Pancreas (tissue), 10 donors: Measurements from ENCODE around the gene PIP4P1. TPM values are rescaled to one million over a fixed set of nuclear protein-coding genes. Genes with fewer than 3 reads are reported as not detected.

Source experiments
- ATAC-seq, 4 donors: fragments of 200-7000 bp; cut with Tn5 transposase; one replicate each; pipeline versions ENCODE4 v1.8.0 to v1.9.1; 2020; ENCODE audit warnings: mild to moderate bottlenecking in 4 of 4, moderate library complexity in 4 of 4
- DNase-seq, 6 donors: peaks; one replicate each; pipeline ENCODE4 v3.0.0-alpha.2; 2020
- FAIRE-seq: peaks from 2 replicates; lab custom pipeline; 2012; peaks lifted over from hg19 to GRCh38; lab: Jason Lieb, UNC
- H3K27ac ChIP-seq, 4 donors: fragments of 200-600 bp; sonication (generic); 1 replicate in 3 of 4; 2 replicates in 1 of 4; pipeline versions ENCODE4 v1.5.0 to v1.8.0; 2020
- H3K27me3 ChIP-seq, 4 donors: fragments of 200-600 bp; one replicate each; pipeline ENCODE4 v1.8.0; 2021
- H3K36me3 ChIP-seq, 3 donors: fragments of 200-600 bp; sonication (generic) in 1 of 3; one replicate each; pipeline versions ENCODE4 v1.5.0 to v1.8.0; 2020 to 2021
- H3K4me1 ChIP-seq, 3 donors: fragments of 200-600 bp; one replicate each; pipeline ENCODE4 v1.8.0; 2021
- H3K4me3 ChIP-seq, 4 donors: fragments of 200-600 bp; sonication (generic) in 2 of 4; one replicate each; pipeline versions ENCODE4 v1.5.0 to v1.8.0; 2020 to 2021
- H3K9me3 ChIP-seq, 4 donors: fragments of 200-600 bp; one replicate each; pipeline ENCODE4 v1.8.0; 2021
- WGBS, 2 donors: extraction: QIAGEN DNeasy Blood & Tissue Kit; methylation state at CpG; one replicate each; pipeline ENCODE4 v1.1.7; 2013; 5-methylcytosine and 5-hydroxymethylcytosine counted together
- intact Hi-C, 3 donors: fragments of 100-400 bp; cut with DNase I; formaldehyde crosslinking; loops; one replicate each; pipeline versions ENCODE4 v1.11.1 to v1.14.2; 2022
- polyA plus RNA-seq, 2 donors: library from polyadenylated mRNA; stranded (reverse); fragments of 200-250 nt; gene quantifications; one replicate each; pipeline ENCODE4 v1.2.3, GENCODE V29; 2013
- total RNA-seq, 6 donors: library from RNA; stranded (reverse); fragmentation: NEBNext Ultra II Directional in 4 of 6; extraction: Animal tissue kit (Norgen Biotek cat#: 25700) in 4 of 6; gene quantifications; one replicate each; pipeline versions ENCODE4 v1.2.1 to v1.2.4, GENCODE V29; 2021 to 2023
- TF ChIP-seq, protein P1 (sequence below), 4 donors: fragments of 200-600 bp; sonication (generic) in 3 of 4; IDR thresholded peaks; one replicate each; pipeline versions ENCODE4 v1.5.0 to v1.8.0; 2021; ENCODE audit warnings: antibody characterized with exemption in 4 of 4
- donor health status: healthy with polysubstance abuse.
- donor health status: DM: no; HTN: no; CAD: no; lungs with moderate emphysema.
- donor health status: DM: no; HTN: no; CAD: no.
- donor health status: control.
- donor health status: control.
- donor health status: Bipolar disorder and iron deficiency.
- donor health status: DM: yes; HTN: yes; CAD: no.
- donor health status: DM: no; HTN: no; CAD: no.
- donor health status: DM: no; HTN: no; CAD: no.
- donor health status: DM: yes; HTN: yes; CAD: no.

The PIP4P1 gene
- total and polyA plus RNA-seq, 8 donors, result 8.9 to 38.2 (median 15.7) TPM

DNA sequence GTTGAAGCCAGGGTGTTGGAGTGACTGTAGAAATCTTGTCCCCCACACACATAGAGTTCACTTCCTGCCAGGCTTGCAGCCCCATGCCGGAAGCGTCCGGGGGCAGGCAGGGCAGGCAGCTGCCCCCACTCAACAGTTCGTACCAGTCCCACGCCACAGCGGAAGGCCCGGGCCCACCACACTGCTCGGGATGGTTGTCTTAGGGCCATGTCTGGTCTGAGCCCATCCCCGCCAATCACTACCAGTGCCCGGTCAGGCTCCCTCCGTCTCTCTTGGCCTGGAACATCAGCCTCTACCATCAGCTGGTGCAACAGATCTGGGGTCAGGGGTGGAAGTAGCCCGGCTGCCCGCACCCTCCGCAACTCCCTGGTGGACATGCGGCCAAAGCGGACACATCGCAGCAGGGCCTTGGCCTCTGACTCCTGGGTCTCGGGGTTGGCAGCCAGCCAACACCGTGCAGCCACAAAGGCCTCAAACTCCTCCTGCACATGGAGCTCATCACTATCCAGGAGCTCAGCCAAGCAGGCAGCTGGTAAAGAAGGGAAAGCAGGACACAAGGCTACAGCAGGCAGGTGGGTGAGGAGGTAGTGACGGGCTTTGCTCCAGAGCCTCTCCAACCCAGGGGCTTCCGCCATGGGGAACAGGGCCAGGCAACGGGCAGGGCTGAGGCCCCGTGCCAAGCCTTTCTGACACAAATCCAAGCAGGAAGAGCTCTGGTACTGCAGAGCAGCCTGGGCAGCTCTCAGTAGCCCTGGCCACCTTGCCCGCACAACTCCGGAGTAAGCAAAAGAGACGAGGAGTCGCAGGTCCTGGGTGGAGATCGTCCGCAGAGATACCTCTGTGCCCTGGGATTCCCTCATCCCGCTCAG, 31.2 kb downstream of the PIP4P1 start:
- intact Hi-C loops, result no loop called here
- DNase-seq (peak in 5 of 6 donors; percentile 41 to 70 (median 63)), ATAC-seq (peak; percentile 51 to 79 (median 64)), FAIRE-seq (no peak)
- WGBS, 2 donors, result 64 to 71% methylated on average over 30 of the region's 30 CpGs
- TF ChIP-seq, protein P1, sequence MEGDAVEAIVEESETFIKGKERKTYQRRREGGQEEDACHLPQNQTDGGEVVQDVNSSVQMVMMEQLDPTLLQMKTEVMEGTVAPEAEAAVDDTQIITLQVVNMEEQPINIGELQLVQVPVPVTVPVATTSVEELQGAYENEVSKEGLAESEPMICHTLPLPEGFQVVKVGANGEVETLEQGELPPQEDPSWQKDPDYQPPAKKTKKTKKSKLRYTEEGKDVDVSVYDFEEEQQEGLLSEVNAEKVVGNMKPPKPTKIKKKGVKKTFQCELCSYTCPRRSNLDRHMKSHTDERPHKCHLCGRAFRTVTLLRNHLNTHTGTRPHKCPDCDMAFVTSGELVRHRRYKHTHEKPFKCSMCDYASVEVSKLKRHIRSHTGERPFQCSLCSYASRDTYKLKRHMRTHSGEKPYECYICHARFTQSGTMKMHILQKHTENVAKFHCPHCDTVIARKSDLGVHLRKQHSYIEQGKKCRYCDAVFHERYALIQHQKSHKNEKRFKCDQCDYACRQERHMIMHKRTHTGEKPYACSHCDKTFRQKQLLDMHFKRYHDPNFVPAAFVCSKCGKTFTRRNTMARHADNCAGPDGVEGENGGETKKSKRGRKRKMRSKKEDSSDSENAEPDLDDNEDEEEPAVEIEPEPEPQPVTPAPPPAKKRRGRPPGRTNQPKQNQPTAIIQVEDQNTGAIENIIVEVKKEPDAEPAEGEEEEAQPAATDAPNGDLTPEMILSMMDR (IDR thresholded peaks at IDR 0.05), result no peak
- no peaks in the 10 kb centered on the region for H3K9me3 ChIP-seq
- no peak overlapping the region for H3K4me3 ChIP-seq
- H3K27me3 ChIP-seq, result no peaks in the 10 kb centered on the region
- H3K27ac ChIP-seq, result no peak overlapping the region
- H3K4me1 ChIP-seq, result no peaks in the 10 kb centered on the region
- H3K36me3 ChIP-seq, result no peaks in the 10 kb centered on the region

DNA sequence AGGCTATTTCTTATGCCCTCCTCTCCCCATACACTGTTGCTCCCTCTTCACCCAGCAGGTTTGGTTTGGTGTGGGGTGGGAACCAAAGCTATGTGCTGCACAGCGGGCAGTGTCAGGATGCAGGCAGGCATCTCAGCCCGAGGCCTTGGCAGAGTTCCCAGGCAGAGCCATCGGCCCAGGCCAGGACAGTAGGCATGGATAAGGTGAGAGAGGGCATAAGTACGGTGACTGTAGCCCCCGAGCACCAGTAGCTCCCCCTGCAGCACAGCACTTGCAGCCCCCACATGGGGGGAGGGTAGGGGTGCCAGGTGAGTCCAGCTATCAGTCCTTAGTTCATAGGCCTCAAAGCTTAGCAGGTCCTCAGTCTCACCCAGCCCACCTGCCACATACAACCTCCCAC, 32.4 kb downstream of the PIP4P1 start:
- H3K27me3 ChIP-seq, result no peaks in the 10 kb centered on the region
- no peak overlapping the region for H3K27ac ChIP-seq
- ATAC-seq (no peak), DNase-seq (peak in 1 of 6 donors; percentile 41), FAIRE-seq (no peak)
- H3K36me3 ChIP-seq, result no peaks in the 10 kb centered on the region
- 43 to 44% methylated on average over 5 of the region's 5 CpGs for WGBS, 2 donors
- TF ChIP-seq, protein P1 (IDR thresholded peaks at IDR 0.05), result no peak
- no peaks in the 10 kb centered on the region for H3K4me1 ChIP-seq
- H3K9me3 ChIP-seq, result no peaks in the 10 kb centered on the region
- no peak overlapping the region for H3K4me3 ChIP-seq
- intact Hi-C loops, result no loop called here

DNA sequence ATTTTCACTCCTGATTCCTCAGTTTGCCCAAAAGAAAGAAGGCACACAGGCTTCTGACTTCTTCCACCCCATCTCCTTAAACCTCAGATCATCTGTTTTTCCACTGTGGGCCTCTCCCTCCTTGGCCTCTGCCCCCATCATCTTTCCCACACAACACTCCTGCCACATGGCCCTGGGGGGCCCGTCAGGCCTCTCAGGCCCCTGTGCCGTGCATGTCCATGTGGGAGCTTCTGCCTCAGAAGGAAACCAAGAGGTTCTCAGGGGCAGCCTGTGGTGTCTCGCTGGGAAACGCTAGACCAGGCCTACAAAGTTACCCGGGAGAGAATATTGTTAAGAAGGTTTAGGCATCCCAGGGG, 33.2 kb downstream of the PIP4P1 start:
- peak overlapping the region in 1 of 4 donors; percentile 18 for H3K27ac ChIP-seq
- FAIRE-seq (no peak), DNase-seq (no peak), ATAC-seq (peak in 2 of 4 donors; percentile 9 to 20)
- TF ChIP-seq, protein P1 (IDR thresholded peaks at IDR 0.05), result no peak
- no peak overlapping the region for H3K4me3 ChIP-seq
- intact Hi-C loops, result no loop called here
- H3K9me3 ChIP-seq, result no peaks in the 10 kb centered on the region
- WGBS, 2 donors, result 65 to 80% methylated on average over 5 of the region's 5 CpGs
- H3K36me3 ChIP-seq, result no peaks in the 10 kb centered on the region
- no peaks in the 10 kb centered on the region for H3K27me3 ChIP-seq
- no peaks in the 10 kb centered on the region for H3K4me1 ChIP-seq

DNA sequence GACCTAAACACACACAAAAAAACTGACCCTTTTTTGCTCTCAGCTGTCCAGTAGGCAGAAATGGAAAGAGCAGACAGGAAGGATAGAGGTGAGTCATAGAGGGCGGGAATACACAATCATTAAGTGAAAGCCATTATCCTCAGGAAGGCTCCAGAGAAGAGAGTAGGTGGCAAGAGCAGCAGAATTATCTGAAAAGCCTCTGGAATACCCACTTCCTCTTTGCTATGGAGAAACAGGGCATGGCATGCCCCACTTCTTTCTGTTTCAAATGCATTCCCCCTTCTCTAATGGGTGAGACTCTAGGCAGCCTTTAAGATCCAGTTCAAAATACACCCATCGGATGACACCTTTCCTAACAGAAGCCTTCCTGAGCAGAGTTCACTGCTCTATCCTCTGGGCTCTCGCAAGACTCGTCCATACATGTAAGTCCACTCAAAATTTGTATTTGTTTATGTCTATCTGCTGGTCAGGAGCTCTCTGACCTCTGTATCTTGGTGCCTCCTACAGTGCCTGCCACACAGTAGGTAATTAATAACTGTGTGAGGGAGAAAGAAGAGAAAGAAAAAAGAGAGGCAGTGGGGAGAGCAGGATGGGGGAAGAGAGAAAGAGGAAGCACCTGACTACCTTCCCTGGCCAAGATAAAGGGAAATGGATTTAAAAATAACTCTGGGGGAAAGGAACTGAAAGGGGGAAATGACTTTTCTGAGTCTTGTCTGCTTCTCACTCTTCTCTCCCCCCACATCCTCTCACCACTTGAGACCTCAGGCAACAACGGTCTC, 33.8 kb downstream of the PIP4P1 start:
- TF ChIP-seq, protein P1 (IDR thresholded peaks at IDR 0.05), result no peak
- DNase-seq (no peak), ATAC-seq (peak in 3 of 4 donors; percentile 61 to 87 (median 69)), FAIRE-seq (no peak)
- H3K4me3 ChIP-seq, result no peak overlapping the region
- no peaks in the 10 kb centered on the region for H3K4me1 ChIP-seq
- no peaks in the 10 kb centered on the region for H3K27me3 ChIP-seq
- WGBS, 2 donors, result 67% methylated on average over 5 of the region's 5 CpGs
- peak overlapping the region in 1 of 4 donors; percentile 18 for H3K27ac ChIP-seq
- intact Hi-C loops, result no loop called here
- no peaks in the 10 kb centered on the region for H3K9me3 ChIP-seq
- H3K36me3 ChIP-seq, result no peaks in the 10 kb centered on the region
